GM18520 (cell line): Measurements from ENCODE around the gene SIGLEC7.
"Not testable (repeated sequence)": the region's sequence is repeated elsewhere in the genome, so short reads cannot be mapped to it uniquely, and the experiment has no call there.

Experiments
- ATAC-seq: cut with Tn5 transposase; IDR thresholded peaks from one replicate; pipeline ENCODE4 v1.9.1; 2021; ENCODE audit not compliant: unreplicated experiment

Gene SIGLEC7

GRCh38 chr19:51166846-51167490 is 24.9 kb downstream of the SIGLEC7 start:
- peak; percentile 62 for ATAC-seq

- ATAC-seq: no peak
These were observed 26.6 kb downstream of the SIGLEC7 start for GRCh38 chr19:51168564-51169282.

GRCh38 chr19:51169283-51169918 is 27.3 kb downstream of the SIGLEC7 start:
- ATAC-seq: not testable (repeated sequence)

- no peak for ATAC-seq
These were observed 30.1 kb downstream of the SIGLEC7 start for GRCh38 chr19:51172223-51172622.

GRCh38 chr19:51173681-51174080 is 31.6 kb downstream of the SIGLEC7 start:
- no peak for ATAC-seq

- no peak for ATAC-seq
These were observed 37.2 kb downstream of the SIGLEC7 start for GRCh38 chr19:51179256-51179655.

GRCh38 chr19:51181377-51181912 is 39.3 kb downstream of the SIGLEC7 start:
- no peak for ATAC-seq

- no peak for ATAC-seq
These were observed 39.9 kb downstream of the SIGLEC7 start for GRCh38 chr19:51181913-51182419.

- ATAC-seq: no peak
These were observed 41.5 kb downstream of the SIGLEC7 start for GRCh38 chr19:51183629-51184028.

GRCh38 chr19:51185069-51185867 is 43.2 kb downstream of the SIGLEC7 start:
- no peak for ATAC-seq

- ATAC-seq: no peak
These were observed 43.7 kb downstream of the SIGLEC7 start for GRCh38 chr19:51185868-51186215.

- ATAC-seq: no peak
These were observed 44.2 kb downstream of the SIGLEC7 start for GRCh38 chr19:51186323-51186722.

GRCh38 chr19:51187395-51188226 is 45.5 kb downstream of the SIGLEC7 start:
- ATAC-seq: no peak

GRCh38 chr19:51188227-51188559 is 46.1 kb downstream of the SIGLEC7 start:
- ATAC-seq: no peak

- no peak for ATAC-seq
These were observed 50.6 kb downstream of the SIGLEC7 start for GRCh38 chr19:51192689-51193088.

- peak; percentile 67 for ATAC-seq
These were observed 52.6 kb downstream of the SIGLEC7 start for GRCh38 chr19:51194527-51195315.

GRCh38 chr19:51195316-51195586 is 53.1 kb downstream of the SIGLEC7 start:
- no peak for ATAC-seq

GRCh38 chr19:51195616-51196015 is 53.5 kb downstream of the SIGLEC7 start:
- no peak for ATAC-seq

GRCh38 chr19:51196181-51196580 is 54.1 kb downstream of the SIGLEC7 start:
- ATAC-seq: no peak

GRCh38 chr19:51198641-51199040 is 56.5 kb downstream of the SIGLEC7 start:
- ATAC-seq: no peak
